Liver (tissue), 9 donors: Measurements from ENCODE around the gene SLC25A6. TPM values are rescaled to one million over a fixed set of nuclear protein-coding genes. Genes with fewer than 3 reads are reported as not detected.

Experiments used
- DNase-seq: peaks from one replicate; pipeline ENCODE4 v3.0.0-alpha.2; 2017; ENCODE audit warnings: low spot score
- H3K27ac ChIP-seq, 2 donors: one replicate each; pipeline ENCODE4 v1.7.0; 2013; ENCODE audit warnings: inconsistent platforms in 2 of 2, low read length in 2 of 2, control low read depth in 1 of 2, low read depth in 1 of 2, mild to moderate bottlenecking in 1 of 2
- H3K27me3 ChIP-seq, 4 donors: one replicate each; pipeline versions ENCODE4 v1.6.1 to v1.7.0; 2013; ENCODE audit warnings: low read length in 3 of 4, inconsistent platforms in 1 of 4, mild to moderate bottlenecking in 1 of 4, moderate library complexity in 1 of 4; ENCODE audit not compliant: control insufficient read depth in 4 of 4, insufficient read depth in 4 of 4
- H3K36me3 ChIP-seq, 4 donors: one replicate each; pipeline versions ENCODE4 v1.6.1 to v1.7.0; 2013; ENCODE audit warnings: low read length in 3 of 4, mild to moderate bottlenecking in 3 of 4, low read depth in 1 of 4, moderate library complexity in 1 of 4; ENCODE audit not compliant: control insufficient read depth in 4 of 4, insufficient read depth in 3 of 4
- H3K4me1 ChIP-seq, 4 donors: one replicate each; pipeline versions ENCODE4 v1.6.1 to v1.7.0; 2013; ENCODE audit warnings: low read length in 3 of 4, mild to moderate bottlenecking in 3 of 4, moderate library complexity in 1 of 4; ENCODE audit not compliant: control insufficient read depth in 4 of 4, insufficient read depth in 4 of 4
- H3K4me3 ChIP-seq, 3 donors: one replicate each; pipeline versions ENCODE4 v1.6.1 to v1.7.0; 2013; ENCODE audit warnings: low read length in 3 of 3, control low read depth in 1 of 3, low read depth in 1 of 3, mild to moderate bottlenecking in 1 of 3
- H3K9ac ChIP-seq, 2 donors: one replicate each; pipeline ENCODE4 v1.7.0; 2013; ENCODE audit warnings: low read length in 2 of 2, mild to moderate bottlenecking in 2 of 2, moderate library complexity in 2 of 2, control low read depth in 1 of 2, low read depth in 1 of 2
- H3K9me3 ChIP-seq, 4 donors: one replicate each; pipeline versions ENCODE4 v1.6.1 to v1.7.0; 2013; ENCODE audit warnings: low read length in 3 of 4; ENCODE audit not compliant: control insufficient read depth in 4 of 4
- EGR1 ChIP-seq, 2 donors: IDR thresholded peaks; 2 replicates each; pipeline ENCODE4 v1.6.1; 2016 to 2018; ENCODE audit warnings: antibody characterized with exemption in 2 of 2, low read depth in 2 of 2
- FOXA1 ChIP-seq: IDR thresholded peaks from 2 replicates; pipeline ENCODE4 v1.6.1; 2016; ENCODE audit warnings: antibody characterized with exemption
- FOXA2 ChIP-seq: IDR thresholded peaks from 2 replicates; pipeline ENCODE4 v1.6.1; 2016; ENCODE audit warnings: antibody characterized with exemption
- GABPA ChIP-seq, 2 donors: IDR thresholded peaks in 1 of 2; conservative IDR thresholded peaks in 1 of 2; 2 replicates each; pipeline ENCODE4 v1.6.1; 2016; ENCODE audit warnings: antibody characterized with exemption in 2 of 2, mild to moderate bottlenecking in 1 of 2, moderate library complexity in 1 of 2
- HNF4A ChIP-seq, 2 donors: conservative IDR thresholded peaks; 2 replicates each; pipeline ENCODE4 v1.6.1; 2016; ENCODE audit warnings: antibody characterized with exemption in 2 of 2, mild to moderate bottlenecking in 2 of 2
- HNF4G ChIP-seq: IDR thresholded peaks from 2 replicates; pipeline ENCODE4 v1.6.1; 2016; ENCODE audit warnings: antibody characterized with exemption
- JUND ChIP-seq, 2 donors: IDR thresholded peaks; 2 replicates each; pipeline ENCODE4 v1.6.1; 2016; ENCODE audit warnings: antibody characterized with exemption in 2 of 2
- MAX ChIP-seq: IDR thresholded peaks from 2 replicates; pipeline ENCODE4 v1.6.1; 2016; ENCODE audit warnings: antibody characterized with exemption
- NR2F2 ChIP-seq: IDR thresholded peaks from 2 replicates; pipeline ENCODE4 v1.6.1; 2016; ENCODE audit warnings: antibody characterized with exemption
- RAD21 ChIP-seq, 2 donors: IDR thresholded peaks; 2 replicates each; pipeline ENCODE4 v1.6.1; 2016; ENCODE audit warnings: antibody characterized with exemption in 2 of 2, mild to moderate bottlenecking in 2 of 2
- RXRA ChIP-seq, 2 donors: IDR thresholded peaks; 2 replicates each; pipeline ENCODE4 v1.6.1; 2017 to 2018; ENCODE audit warnings: antibody characterized with exemption in 2 of 2, mild to moderate bottlenecking in 1 of 2
- SP1 ChIP-seq: IDR thresholded peaks from 2 replicates; pipeline ENCODE4 v1.6.1; 2018; ENCODE audit warnings: antibody characterized with exemption, mild to moderate bottlenecking
- TAF1 ChIP-seq: conservative IDR thresholded peaks from 2 replicates; pipeline ENCODE4 v1.6.1; 2016; ENCODE audit warnings: antibody characterized with exemption, mild to moderate bottlenecking
- YY1 ChIP-seq: IDR thresholded peaks from 2 replicates; pipeline ENCODE4 v1.6.1; 2016; ENCODE audit warnings: antibody characterized with exemption, mild to moderate bottlenecking
- WGBS: extraction: QIAGEN DNeasy Blood & Tissue Kit; methylation state at CpG from one replicate; pipeline ENCODE4 v1.1.7; 2013; 5-methylcytosine and 5-hydroxymethylcytosine counted together
- polyA plus RNA-seq, 2 donors: library from polyadenylated mRNA; stranded (reverse) in 1 of 2; unstranded in 1 of 2; fragments of 200-250 nt in 1 of 2; fragments of >200 nt in 1 of 2; fragmentation: Nextera tagmentation in 1 of 2; extraction: Ambion mirVana in 1 of 2; gene quantifications; one replicate each; pipeline versions ENCODE4 v1.2.1 to v1.2.3, GENCODE V29; 2013 to 2015
- total RNA-seq, 2 donors: library from RNA; depleted of rRNA; stranded (reverse); fragments of >200 nt; gene quantifications; one replicate each; pipeline ENCODE4 v1.2.3, GENCODE V29; 2014
- TF ChIP-seq, protein P1 (sequence below): IDR thresholded peaks from 2 replicates; pipeline ENCODE4 v1.6.1; 2016; ENCODE audit warnings: antibody characterized with exemption, mild to moderate bottlenecking
- TF ChIP-seq, protein P2 (sequence below): fragments of 150-350 bp; IDR thresholded peaks from 2 replicates; pipeline ENCODE4 v1.5.1; 2017; ENCODE audit warnings: improper control_type of control experiment, low read depth, low read length; ENCODE audit not compliant: missing input control
- TF ChIP-seq, protein P3 (sequence below): IDR thresholded peaks from 2 replicates; pipeline ENCODE4 v1.6.1; 2016; ENCODE audit warnings: antibody characterized with exemption
- TF ChIP-seq, protein P4 (sequence below): IDR thresholded peaks from 2 replicates; pipeline ENCODE4 v1.6.1; 2016; ENCODE audit warnings: antibody characterized with exemption
- donor health status: healthy.
- donor health status: healthy.
- donor health status: healthy.
- donor health status: healthy.
- donor health status: healthy.

The SLC25A6 gene
- total and polyA plus RNA-seq, 4 donors: 44.8 to 110 (median 64.0) TPM

DNA sequence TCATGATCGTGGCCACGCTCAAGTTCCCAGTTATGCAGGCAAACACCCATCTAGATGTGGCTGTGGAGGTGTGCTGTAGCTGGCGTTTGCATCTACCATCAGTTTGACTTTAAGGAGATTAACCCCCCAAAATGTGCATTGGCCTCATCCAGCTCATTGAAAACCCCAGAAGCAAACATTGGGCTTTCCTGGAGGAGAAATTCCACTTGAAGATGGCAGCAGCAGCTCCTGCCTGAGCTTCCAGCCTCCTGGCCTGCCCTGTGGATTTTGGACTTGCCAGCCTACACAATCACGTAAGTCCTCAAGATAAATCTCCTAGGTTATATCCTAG lies 30.2 kb upstream of the SLC25A6 start:
- H3K36me3 ChIP-seq: peaks cover 0 to 38% (median 20%) of the 10 kb centered on the region in 4 donors
- no peak overlapping the region for H3K9ac ChIP-seq
- H3K9me3 ChIP-seq: peaks cover 1 to 8% (median 7%) of the 10 kb centered on the region in 4 donors
- H3K4me3 ChIP-seq: no peak overlapping the region
- no peak for TF ChIP-seq RAD21 (IDR thresholded peaks at IDR 0.05)
- TF ChIP-seq NR2F2: no peak
- no peak for TF ChIP-seq JUND (IDR thresholded peaks at IDR 0.05)
- TF ChIP-seq YY1: no peak
- no peak for TF ChIP-seq EGR1 (IDR thresholded peaks at IDR 0.05; ENCODE audit: low read depth in 2 of 2)
- no peak for TF ChIP-seq GABPA (IDR thresholded peaks at IDR 0.05 in 1 of 2, conservative IDR thresholded peaks at IDR 0.05 in 1 of 2)
- no peak for TF ChIP-seq HNF4A (conservative IDR thresholded peaks at IDR 0.05)
- no peak for TF ChIP-seq FOXA2
- TF ChIP-seq RXRA (IDR thresholded peaks at IDR 0.05): no peak
- TF ChIP-seq, protein P1, sequence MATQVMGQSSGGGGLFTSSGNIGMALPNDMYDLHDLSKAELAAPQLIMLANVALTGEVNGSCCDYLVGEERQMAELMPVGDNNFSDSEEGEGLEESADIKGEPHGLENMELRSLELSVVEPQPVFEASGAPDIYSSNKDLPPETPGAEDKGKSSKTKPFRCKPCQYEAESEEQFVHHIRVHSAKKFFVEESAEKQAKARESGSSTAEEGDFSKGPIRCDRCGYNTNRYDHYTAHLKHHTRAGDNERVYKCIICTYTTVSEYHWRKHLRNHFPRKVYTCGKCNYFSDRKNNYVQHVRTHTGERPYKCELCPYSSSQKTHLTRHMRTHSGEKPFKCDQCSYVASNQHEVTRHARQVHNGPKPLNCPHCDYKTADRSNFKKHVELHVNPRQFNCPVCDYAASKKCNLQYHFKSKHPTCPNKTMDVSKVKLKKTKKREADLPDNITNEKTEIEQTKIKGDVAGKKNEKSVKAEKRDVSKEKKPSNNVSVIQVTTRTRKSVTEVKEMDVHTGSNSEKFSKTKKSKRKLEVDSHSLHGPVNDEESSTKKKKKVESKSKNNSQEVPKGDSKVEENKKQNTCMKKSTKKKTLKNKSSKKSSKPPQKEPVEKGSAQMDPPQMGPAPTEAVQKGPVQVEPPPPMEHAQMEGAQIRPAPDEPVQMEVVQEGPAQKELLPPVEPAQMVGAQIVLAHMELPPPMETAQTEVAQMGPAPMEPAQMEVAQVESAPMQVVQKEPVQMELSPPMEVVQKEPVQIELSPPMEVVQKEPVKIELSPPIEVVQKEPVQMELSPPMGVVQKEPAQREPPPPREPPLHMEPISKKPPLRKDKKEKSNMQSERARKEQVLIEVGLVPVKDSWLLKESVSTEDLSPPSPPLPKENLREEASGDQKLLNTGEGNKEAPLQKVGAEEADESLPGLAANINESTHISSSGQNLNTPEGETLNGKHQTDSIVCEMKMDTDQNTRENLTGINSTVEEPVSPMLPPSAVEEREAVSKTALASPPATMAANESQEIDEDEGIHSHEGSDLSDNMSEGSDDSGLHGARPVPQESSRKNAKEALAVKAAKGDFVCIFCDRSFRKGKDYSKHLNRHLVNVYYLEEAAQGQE: no peak
- TF ChIP-seq, protein P2, sequence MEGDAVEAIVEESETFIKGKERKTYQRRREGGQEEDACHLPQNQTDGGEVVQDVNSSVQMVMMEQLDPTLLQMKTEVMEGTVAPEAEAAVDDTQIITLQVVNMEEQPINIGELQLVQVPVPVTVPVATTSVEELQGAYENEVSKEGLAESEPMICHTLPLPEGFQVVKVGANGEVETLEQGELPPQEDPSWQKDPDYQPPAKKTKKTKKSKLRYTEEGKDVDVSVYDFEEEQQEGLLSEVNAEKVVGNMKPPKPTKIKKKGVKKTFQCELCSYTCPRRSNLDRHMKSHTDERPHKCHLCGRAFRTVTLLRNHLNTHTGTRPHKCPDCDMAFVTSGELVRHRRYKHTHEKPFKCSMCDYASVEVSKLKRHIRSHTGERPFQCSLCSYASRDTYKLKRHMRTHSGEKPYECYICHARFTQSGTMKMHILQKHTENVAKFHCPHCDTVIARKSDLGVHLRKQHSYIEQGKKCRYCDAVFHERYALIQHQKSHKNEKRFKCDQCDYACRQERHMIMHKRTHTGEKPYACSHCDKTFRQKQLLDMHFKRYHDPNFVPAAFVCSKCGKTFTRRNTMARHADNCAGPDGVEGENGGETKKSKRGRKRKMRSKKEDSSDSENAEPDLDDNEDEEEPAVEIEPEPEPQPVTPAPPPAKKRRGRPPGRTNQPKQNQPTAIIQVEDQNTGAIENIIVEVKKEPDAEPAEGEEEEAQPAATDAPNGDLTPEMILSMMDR: no peak
- TF ChIP-seq, protein P3, sequence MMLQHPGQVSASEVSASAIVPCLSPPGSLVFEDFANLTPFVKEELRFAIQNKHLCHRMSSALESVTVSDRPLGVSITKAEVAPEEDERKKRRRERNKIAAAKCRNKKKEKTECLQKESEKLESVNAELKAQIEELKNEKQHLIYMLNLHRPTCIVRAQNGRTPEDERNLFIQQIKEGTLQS: no peak
- no peak for TF ChIP-seq FOXA1
- TF ChIP-seq, protein P4, sequence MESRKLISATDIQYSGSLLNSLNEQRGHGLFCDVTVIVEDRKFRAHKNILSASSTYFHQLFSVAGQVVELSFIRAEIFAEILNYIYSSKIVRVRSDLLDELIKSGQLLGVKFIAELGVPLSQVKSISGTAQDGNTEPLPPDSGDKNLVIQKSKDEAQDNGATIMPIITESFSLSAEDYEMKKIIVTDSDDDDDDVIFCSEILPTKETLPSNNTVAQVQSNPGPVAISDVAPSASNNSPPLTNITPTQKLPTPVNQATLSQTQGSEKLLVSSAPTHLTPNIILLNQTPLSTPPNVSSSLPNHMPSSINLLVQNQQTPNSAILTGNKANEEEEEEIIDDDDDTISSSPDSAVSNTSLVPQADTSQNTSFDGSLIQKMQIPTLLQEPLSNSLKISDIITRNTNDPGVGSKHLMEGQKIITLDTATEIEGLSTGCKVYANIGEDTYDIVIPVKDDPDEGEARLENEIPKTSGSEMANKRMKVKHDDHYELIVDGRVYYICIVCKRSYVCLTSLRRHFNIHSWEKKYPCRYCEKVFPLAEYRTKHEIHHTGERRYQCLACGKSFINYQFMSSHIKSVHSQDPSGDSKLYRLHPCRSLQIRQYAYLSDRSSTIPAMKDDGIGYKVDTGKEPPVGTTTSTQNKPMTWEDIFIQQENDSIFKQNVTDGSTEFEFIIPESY: no peak
- no peak for TF ChIP-seq SP1
- TF ChIP-seq TAF1: no peak
- no peak for TF ChIP-seq HNF4G
- no peak for TF ChIP-seq MAX
- no peaks in the 10 kb centered on the region for H3K27me3 ChIP-seq
- H3K4me1 ChIP-seq: no peaks in the 10 kb centered on the region
- DNase-seq: no peak
- H3K27ac ChIP-seq: no peak overlapping the region
- 98% methylated on average over 4 of the region's 4 CpGs for WGBS
